ENCODE measurements around the gene RHEBL1. TPM values are rescaled to one million over a fixed set of nuclear protein-coding genes. Genes with fewer than 3 reads are reported as not detected.

RHEBL1 gene
- total and polyA plus RNA-seq, 3 donors from 2014 or later: 1.5 to 5.9 (median 1.7) TPM

DNA sequence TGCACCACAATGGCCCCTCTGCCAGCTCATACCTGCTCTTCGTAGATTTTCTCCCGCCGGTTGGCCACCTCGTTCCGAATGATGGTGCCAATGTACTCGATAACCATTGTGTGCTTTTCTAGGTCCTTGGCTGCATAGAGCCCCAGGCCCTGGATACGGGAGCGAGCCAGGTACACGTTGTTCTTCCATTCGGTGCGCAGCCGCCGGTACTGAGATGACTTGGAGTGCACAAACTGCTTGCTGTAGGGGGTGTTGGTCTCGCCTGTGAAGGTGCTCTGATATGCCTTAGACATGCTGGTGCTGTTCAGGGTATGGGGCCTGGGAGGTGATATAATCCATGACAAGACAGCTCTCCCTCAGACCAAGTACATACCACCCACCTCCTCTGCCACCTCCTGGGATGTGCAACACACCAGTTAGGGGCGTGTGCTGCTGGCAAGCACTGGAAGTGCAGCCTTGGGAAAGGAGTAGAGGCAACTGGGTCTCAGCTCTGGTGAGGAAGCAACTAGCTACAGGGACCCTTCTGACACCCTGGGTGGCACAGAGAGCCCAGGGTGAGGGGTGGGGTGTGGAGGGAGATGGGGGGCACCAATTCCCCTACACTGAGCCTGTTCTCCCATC, 47.1 kb downstream of the RHEBL1 start:
- intact Hi-C loops (cut with DNase I; ENCODE audit: low total_unique reads): no loop called here
- Histone ChIP-seq H3K4me3 (no peak overlapping the region), H3K27ac (no peak overlapping the region), H3K27me3 (no peaks in the 10 kb centered on the region), H3K9me3 (no peaks in the 10 kb centered on the region), H3K36me3 (ENCODE audit: low read depth, missing control alignments) (no peaks in the 10 kb centered on the region), H3K4me1 (peaks cover 3% of the 10 kb centered on the region)
- no peak for DNase-seq
- WGBS, 2 donors: 83% methylated on average over 15 of the region's 15 CpGs
- TF ChIP-seq, protein P1, sequence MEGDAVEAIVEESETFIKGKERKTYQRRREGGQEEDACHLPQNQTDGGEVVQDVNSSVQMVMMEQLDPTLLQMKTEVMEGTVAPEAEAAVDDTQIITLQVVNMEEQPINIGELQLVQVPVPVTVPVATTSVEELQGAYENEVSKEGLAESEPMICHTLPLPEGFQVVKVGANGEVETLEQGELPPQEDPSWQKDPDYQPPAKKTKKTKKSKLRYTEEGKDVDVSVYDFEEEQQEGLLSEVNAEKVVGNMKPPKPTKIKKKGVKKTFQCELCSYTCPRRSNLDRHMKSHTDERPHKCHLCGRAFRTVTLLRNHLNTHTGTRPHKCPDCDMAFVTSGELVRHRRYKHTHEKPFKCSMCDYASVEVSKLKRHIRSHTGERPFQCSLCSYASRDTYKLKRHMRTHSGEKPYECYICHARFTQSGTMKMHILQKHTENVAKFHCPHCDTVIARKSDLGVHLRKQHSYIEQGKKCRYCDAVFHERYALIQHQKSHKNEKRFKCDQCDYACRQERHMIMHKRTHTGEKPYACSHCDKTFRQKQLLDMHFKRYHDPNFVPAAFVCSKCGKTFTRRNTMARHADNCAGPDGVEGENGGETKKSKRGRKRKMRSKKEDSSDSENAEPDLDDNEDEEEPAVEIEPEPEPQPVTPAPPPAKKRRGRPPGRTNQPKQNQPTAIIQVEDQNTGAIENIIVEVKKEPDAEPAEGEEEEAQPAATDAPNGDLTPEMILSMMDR (IDR thresholded peaks at IDR 0.05): no peak
- no peak for TF ChIP-seq POLR2A (IDR thresholded peaks at IDR 0.05)

- Histone ChIP-seq H3K36me3 (ENCODE audit: low read depth, missing control alignments) (no peaks in the 10 kb centered on the region), H3K4me1 (peaks cover 8% of the 10 kb centered on the region), H3K27ac (no peak overlapping the region), H3K4me3 (no peak overlapping the region), H3K9me3 (no peaks in the 10 kb centered on the region), H3K27me3 (no peaks in the 10 kb centered on the region)
- no peak for DNase-seq
- 82 to 85% methylated on average over 9 to 11 of the region's 11 CpGs for WGBS, 2 donors
- intact Hi-C loops (cut with DNase I; ENCODE audit: low total_unique reads): no loop called here
- TF ChIP-seq, protein P1 (IDR thresholded peaks at IDR 0.05): no peak
Observed at GRCh38 chr12:49021292-49021915, 48.4 kb downstream of the RHEBL1 start.

- Histone ChIP-seq H3K4me3 (no peak overlapping the region), H3K27me3 (no peaks in the 10 kb centered on the region), H3K36me3 (ENCODE audit: low read depth, missing control alignments) (no peaks in the 10 kb centered on the region), H3K9me3 (no peaks in the 10 kb centered on the region), H3K4me1 (peaks cover 8% of the 10 kb centered on the region), H3K27ac (peak overlapping the region in 1 of 2 donors; percentile 95)
- WGBS, 2 donors: 79 to 81% methylated on average over 4 to 6 of the region's 6 CpGs
- no peak for TF ChIP-seq POLR2A (IDR thresholded peaks at IDR 0.05)
- TF ChIP-seq, protein P1 (IDR thresholded peaks at IDR 0.05): no peak
- intact Hi-C loops (cut with DNase I; ENCODE audit: low total_unique reads): no loop called here
- DNase-seq: no peak
Observed at GRCh38 chr12:49020441-49020840, 49.3 kb downstream of the RHEBL1 start.

- H3K27me3 ChIP-seq: no peaks in the 10 kb centered on the region
- no peaks in the 10 kb centered on the region for H3K9me3 ChIP-seq
- H3K27ac ChIP-seq: peak overlapping the region; percentile 75 to 95
- peaks cover 8% of the 10 kb centered on the region for H3K4me1 ChIP-seq
- TF ChIP-seq, protein P1 (IDR thresholded peaks at IDR 0.05): no peak
- no peak for TF ChIP-seq POLR2A (IDR thresholded peaks at IDR 0.05)
- no peaks in the 10 kb centered on the region for H3K36me3 ChIP-seq (ENCODE audit: low read depth, missing control alignments)
- no peak for DNase-seq
- peak overlapping the region; percentile 78 to 90 for H3K4me3 ChIP-seq
- intact Hi-C loops (cut with DNase I; ENCODE audit: low total_unique reads): no loop called here
- 38 to 51% methylated on average over 9 to 10 of the region's 10 CpGs for WGBS, 2 donors
Observed at GRCh38 chr12:49019443-49020324, 50.1 kb downstream of the RHEBL1 start.

Data from testis (tissue), 3 donors.